ENCODE results near the gene TIMM21. TPM values are rescaled to one million over a fixed set of nuclear protein-coding genes. Genes with fewer than 3 reads are reported as not detected.

Gene TIMM21
- total and polyA plus RNA-seq, 9 of the 15 experiments (the other 6 are each of a cell fraction or from before 2014, with no cell fraction given), result 54.7 to 229 (median 83.3) TPM

DNA sequence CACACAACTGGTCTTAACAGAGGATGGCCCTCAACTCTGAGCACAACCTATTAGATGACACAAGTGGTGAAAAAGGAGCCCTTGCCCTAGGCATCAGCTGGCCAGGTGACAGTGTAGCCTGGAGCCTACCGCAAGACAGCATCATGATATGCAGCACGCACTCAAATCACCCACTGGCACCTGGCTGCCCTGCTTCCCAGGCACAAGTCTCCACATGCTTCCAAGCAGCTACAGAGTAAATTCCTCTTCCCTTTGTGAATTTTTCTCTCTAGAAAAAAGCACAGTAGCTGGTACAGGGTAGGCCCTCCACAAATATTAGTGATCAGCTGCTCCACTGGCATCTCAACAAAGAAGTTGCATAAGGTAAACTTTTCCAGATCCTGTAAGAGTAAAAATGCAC, 6.7 kb upstream of the TIMM21 start:
- no peak for ATAC-seq
- TF ChIP-seq PML (IDR thresholded peaks at IDR 0.05; ENCODE audit: low read length) (no peak), TEAD1 (CRISPR knock-in tag; IDR thresholded peaks at IDR 0.05) (no peak), CCAR2 (IDR thresholded peaks at IDR 0.05; ENCODE audit: low read depth, low read length) (no peak), ZNF76 (CRISPR knock-in tag; IDR thresholded peaks at IDR 0.05; ENCODE audit: borderline replicate concordance) (no peak), MTA3 (IDR thresholded peaks at IDR 0.05; ENCODE audit: borderline replicate concordance) (no peak), RBM22 (IDR thresholded peaks at IDR 0.05; ENCODE audit: low read depth, low read length, poor library complexity, severe bottlenecking) (no peak), ZNF785 (CRISPR knock-in tag; IDR thresholded peaks at IDR 0.05) (no peak), SMARCE1 (IDR thresholded peaks at IDR 0.05) (no peak), ZNF444 (CRISPR knock-in tag; IDR thresholded peaks at IDR 0.05) (no peak), SIX5 (IDR thresholded peaks at IDR 0.05; ENCODE audit: borderline replicate concordance in 1 of 2, insufficient read depth in 1 of 2, low read depth in 1 of 2, low read length in 2 of 2) (no peak), TFAM (CRISPR knock-in tag; conservative IDR thresholded peaks at IDR 0.05) (no peak), RFX5 (IDR thresholded peaks at IDR 0.05; ENCODE audit: low read depth, low read length) (no peak)
- TF ChIP-seq, protein P1, sequence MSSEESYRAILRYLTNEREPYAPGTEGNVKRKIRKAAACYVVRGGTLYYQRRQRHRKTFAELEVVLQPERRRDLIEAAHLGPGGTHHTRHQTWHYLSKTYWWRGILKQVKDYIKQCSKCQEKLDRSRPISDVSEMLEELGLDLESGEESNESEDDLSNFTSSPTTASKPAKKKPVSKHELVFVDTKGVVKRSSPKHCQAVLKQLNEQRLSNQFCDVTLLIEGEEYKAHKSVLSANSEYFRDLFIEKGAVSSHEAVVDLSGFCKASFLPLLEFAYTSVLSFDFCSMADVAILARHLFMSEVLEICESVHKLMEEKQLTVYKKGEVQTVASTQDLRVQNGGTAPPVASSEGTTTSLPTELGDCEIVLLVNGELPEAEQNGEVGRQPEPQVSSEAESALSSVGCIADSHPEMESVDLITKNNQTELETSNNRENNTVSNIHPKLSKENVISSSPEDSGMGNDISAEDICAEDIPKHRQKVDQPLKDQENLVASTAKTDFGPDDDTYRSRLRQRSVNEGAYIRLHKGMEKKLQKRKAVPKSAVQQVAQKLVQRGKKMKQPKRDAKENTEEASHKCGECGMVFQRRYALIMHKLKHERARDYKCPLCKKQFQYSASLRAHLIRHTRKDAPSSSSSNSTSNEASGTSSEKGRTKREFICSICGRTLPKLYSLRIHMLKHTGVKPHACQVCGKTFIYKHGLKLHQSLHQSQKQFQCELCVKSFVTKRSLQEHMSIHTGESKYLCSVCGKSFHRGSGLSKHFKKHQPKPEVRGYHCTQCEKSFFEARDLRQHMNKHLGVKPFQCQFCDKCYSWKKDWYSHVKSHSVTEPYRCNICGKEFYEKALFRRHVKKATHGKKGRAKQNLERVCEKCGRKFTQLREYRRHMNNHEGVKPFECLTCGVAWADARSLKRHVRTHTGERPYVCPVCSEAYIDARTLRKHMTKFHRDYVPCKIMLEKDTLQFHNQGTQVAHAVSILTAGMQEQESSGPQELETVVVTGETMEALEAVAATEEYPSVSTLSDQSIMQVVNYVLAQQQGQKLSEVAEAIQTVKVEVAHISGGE (CRISPR knock-in tag; IDR thresholded peaks at IDR 0.05), result no peak
- TF ChIP-seq, protein P2, sequence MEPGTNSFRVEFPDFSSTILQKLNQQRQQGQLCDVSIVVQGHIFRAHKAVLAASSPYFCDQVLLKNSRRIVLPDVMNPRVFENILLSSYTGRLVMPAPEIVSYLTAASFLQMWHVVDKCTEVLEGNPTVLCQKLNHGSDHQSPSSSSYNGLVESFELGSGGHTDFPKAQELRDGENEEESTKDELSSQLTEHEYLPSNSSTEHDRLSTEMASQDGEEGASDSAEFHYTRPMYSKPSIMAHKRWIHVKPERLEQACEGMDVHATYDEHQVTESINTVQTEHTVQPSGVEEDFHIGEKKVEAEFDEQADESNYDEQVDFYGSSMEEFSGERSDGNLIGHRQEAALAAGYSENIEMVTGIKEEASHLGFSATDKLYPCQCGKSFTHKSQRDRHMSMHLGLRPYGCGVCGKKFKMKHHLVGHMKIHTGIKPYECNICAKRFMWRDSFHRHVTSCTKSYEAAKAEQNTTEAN (CRISPR knock-in tag; IDR thresholded peaks at IDR 0.05), result no peak
- TF ChIP-seq, protein P3, sequence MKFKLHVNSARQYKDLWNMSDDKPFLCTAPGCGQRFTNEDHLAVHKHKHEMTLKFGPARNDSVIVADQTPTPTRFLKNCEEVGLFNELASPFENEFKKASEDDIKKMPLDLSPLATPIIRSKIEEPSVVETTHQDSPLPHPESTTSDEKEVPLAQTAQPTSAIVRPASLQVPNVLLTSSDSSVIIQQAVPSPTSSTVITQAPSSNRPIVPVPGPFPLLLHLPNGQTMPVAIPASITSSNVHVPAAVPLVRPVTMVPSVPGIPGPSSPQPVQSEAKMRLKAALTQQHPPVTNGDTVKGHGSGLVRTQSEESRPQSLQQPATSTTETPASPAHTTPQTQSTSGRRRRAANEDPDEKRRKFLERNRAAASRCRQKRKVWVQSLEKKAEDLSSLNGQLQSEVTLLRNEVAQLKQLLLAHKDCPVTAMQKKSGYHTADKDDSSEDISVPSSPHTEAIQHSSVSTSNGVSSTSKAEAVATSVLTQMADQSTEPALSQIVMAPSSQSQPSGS (CRISPR knock-in tag; IDR thresholded peaks at IDR 0.05), result no peak
- TF ChIP-seq, protein P4, sequence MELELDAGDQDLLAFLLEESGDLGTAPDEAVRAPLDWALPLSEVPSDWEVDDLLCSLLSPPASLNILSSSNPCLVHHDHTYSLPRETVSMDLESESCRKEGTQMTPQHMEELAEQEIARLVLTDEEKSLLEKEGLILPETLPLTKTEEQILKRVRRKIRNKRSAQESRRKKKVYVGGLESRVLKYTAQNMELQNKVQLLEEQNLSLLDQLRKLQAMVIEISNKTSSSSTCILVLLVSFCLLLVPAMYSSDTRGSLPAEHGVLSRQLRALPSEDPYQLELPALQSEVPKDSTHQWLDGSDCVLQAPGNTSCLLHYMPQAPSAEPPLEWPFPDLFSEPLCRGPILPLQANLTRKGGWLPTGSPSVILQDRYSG (tag; conservative IDR thresholded peaks at IDR 0.05; ENCODE audit: low read depth), result no peak
- Histone ChIP-seq H3K27me3 (ENCODE audit: control insufficient read depth in 2 of 2, insufficient read depth in 2 of 2, low read length in 2 of 2) (no peaks in the 10 kb centered on the region), H3K4me1 (replicated peaks in 1 of 2; ENCODE audit: control insufficient read depth in 2 of 2, insufficient read depth in 2 of 2, low read length in 2 of 2) (peaks cover 7 to 22% of the 10 kb centered on the region in 2 experiments), H3K36me3 (ENCODE audit: control insufficient read depth, insufficient read depth, low read length) (no peaks in the 10 kb centered on the region; the same call in 2 of the 3 replicates), H3K4me3 (no peak overlapping the region), H3K79me2 (ENCODE audit: control insufficient read depth, insufficient read depth, low read length) (no peaks in the 10 kb centered on the region), H3K4me2 (ENCODE audit: insufficient read depth, low read length) (no peak overlapping the region), H3K27ac (ENCODE audit: extremely low read depth, low read depth, low read length) (no peak overlapping the region), H2AFZ (ENCODE audit: low read depth, low read length) (no peak overlapping the region), H4K20me1 (replicated peaks; ENCODE audit: control insufficient read depth, insufficient read depth, low read length) (no peaks in the 10 kb centered on the region), H3K9ac (ENCODE audit: insufficient read depth in 1 of 2, low read depth in 2 of 2, low read length in 2 of 2) (no peak overlapping the region), H3K9me3 (replicated peaks; ENCODE audit: control insufficient read depth, insufficient read depth, low read depth, low read length) (no peaks in the 10 kb centered on the region), H3K9me1 (ENCODE audit: control insufficient read depth, insufficient read depth, low read length) (no peaks in the 10 kb centered on the region)
- ChIA-PET CTCF (ENCODE audit: low intra/inter-chr PET ratio) (no interaction called here), POLR2A (no interaction called here)
- DNase-seq (ENCODE audit: extremely low read depth in 1 of 4, low spot score in 3 of 4), result no peak
- 83% methylated on average over 1 of the region's 2 CpGs for WGBS (ENCODE audit: insufficient coverage, low coverage, missing lambda C conversion rate)
- no peak for FAIRE-seq
- in situ Hi-C loops (cut with MboI), result no loop called here
- no TSS peak for BruUV-seq (replicated peaks)
- intact Hi-C loops (cut with micrococcal nuclease), result loop anchor here (10.0 kb wide), 1 partner anchor 1733 kb away; no protein-coding TSS in a partner anchor

All from K562 (cell line).